ENCODE measurements around the gene ARHGAP5. TPM values are rescaled to one million over a fixed set of nuclear protein-coding genes. Genes with fewer than 3 reads are reported as not detected.

ARHGAP5 gene
- total RNA-seq, 1 experiment from 2014 or later = 63.0 TPM

GRCh38 chr14:32073537-32074189 is 3.4 kb upstream of the ARHGAP5 start:
- no peaks in the 10 kb centered on the region for H3K27me3 ChIP-seq (ENCODE audit: control insufficient read depth, insufficient read depth, low read length)
- no peak for TF ChIP-seq TCF7L2 (IDR thresholded peaks at IDR 0.05; ENCODE audit: low read depth, low read length)
- TF ChIP-seq, protein P1, sequence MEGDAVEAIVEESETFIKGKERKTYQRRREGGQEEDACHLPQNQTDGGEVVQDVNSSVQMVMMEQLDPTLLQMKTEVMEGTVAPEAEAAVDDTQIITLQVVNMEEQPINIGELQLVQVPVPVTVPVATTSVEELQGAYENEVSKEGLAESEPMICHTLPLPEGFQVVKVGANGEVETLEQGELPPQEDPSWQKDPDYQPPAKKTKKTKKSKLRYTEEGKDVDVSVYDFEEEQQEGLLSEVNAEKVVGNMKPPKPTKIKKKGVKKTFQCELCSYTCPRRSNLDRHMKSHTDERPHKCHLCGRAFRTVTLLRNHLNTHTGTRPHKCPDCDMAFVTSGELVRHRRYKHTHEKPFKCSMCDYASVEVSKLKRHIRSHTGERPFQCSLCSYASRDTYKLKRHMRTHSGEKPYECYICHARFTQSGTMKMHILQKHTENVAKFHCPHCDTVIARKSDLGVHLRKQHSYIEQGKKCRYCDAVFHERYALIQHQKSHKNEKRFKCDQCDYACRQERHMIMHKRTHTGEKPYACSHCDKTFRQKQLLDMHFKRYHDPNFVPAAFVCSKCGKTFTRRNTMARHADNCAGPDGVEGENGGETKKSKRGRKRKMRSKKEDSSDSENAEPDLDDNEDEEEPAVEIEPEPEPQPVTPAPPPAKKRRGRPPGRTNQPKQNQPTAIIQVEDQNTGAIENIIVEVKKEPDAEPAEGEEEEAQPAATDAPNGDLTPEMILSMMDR (IDR thresholded peaks at IDR 0.05) = peak; percentile 63; the same call in 1 of the 2 replicates
- DNase-seq (ENCODE audit: low read depth, low spot score) (peak; percentile 64), ATAC-seq (no peak)
- POLR2A ChIA-PET = interaction anchor here (0.6 kb wide), 1 partner anchor 1417 kb away, joined by 4 read pairs; no protein-coding TSS in a partner anchor
- no peaks in the 10 kb centered on the region; the same call in 1 of the 2 replicates for H3K36me3 ChIP-seq (ENCODE audit: control insufficient read depth, insufficient read depth, low read length)
- CTCF ChIA-PET = interaction anchor here (1.0 kb wide), 1 partner anchor 181 kb away, joined by 4 read pairs; no protein-coding TSS in a partner anchor
- no peak overlapping the region for H3K4me3 ChIP-seq (ENCODE audit: low read depth in 2 of 2, low read length in 2 of 2)
- peaks cover 4% of the 10 kb centered on the region; the same call in 1 of the 2 replicates for H3K4me1 ChIP-seq (ENCODE audit: control insufficient read depth, insufficient read depth, low read length)
- BruUV-seq (replicated peaks) = no TSS peak
- intact Hi-C loops (cut with micrococcal nuclease; ENCODE audit: unreplicated experiment) = loop anchor here (1.0 to 10.0 kb wide), 3 partner anchors 131 to 179 kb away; partner anchors contain the start of genes RNU6-7 and RNU6-8
- H3K9me3 ChIP-seq (ENCODE audit: control insufficient read depth, insufficient read depth, low read depth, low read length) = no peaks in the 10 kb centered on the region
- no peak overlapping the region for H3K27ac ChIP-seq (ENCODE audit: low read length)
- in situ Hi-C loops (cut with HindIII; ENCODE audit: low pct_unique_long_range_greater_than_20kb, low sequenced_read_pairs) = no loop called here

GRCh38 chr14:32074887-32075572 is 2.1 kb upstream of the ARHGAP5 start:
- in situ Hi-C loops (cut with HindIII; ENCODE audit: low pct_unique_long_range_greater_than_20kb, low sequenced_read_pairs) = no loop called here
- CTCF ChIA-PET = interaction anchor here (1.0 kb wide), 1 partner anchor 180 kb away, joined by 3 read pairs; no protein-coding TSS in a partner anchor
- DNase-seq (ENCODE audit: low read depth, low spot score) (no peak), ATAC-seq (no peak)
- TF ChIP-seq, protein P1 (IDR thresholded peaks at IDR 0.05) = no peak
- TF ChIP-seq TCF7L2 (IDR thresholded peaks at IDR 0.05; ENCODE audit: low read depth, low read length) (no peak), SIN3A (IDR thresholded peaks at IDR 0.05; ENCODE audit: borderline replicate concordance, insufficient read depth, low read depth, low read length) (no peak), REST (IDR thresholded peaks at IDR 0.05; ENCODE audit: insufficient read depth in 1 of 2, low read depth in 2 of 2, low read length in 1 of 2) (no peak), POLR2AphosphoS5 (IDR thresholded peaks at IDR 0.05; ENCODE audit: low read depth, low read length) (no peak)
- Histone ChIP-seq H3K27me3 (ENCODE audit: control insufficient read depth, insufficient read depth, low read length) (no peaks in the 10 kb centered on the region), H3K9me3 (ENCODE audit: control insufficient read depth, insufficient read depth, low read depth, low read length) (no peaks in the 10 kb centered on the region), H3K4me1 (ENCODE audit: control insufficient read depth, insufficient read depth, low read length) (peaks cover 6% of the 10 kb centered on the region; the same call in 1 of the 2 replicates), H3K4me3 (ENCODE audit: low read depth in 2 of 2, low read length in 2 of 2) (peak overlapping the region; percentile 79 to 91), H3K27ac (ENCODE audit: low read length) (peak overlapping the region; percentile 97), H3K36me3 (ENCODE audit: control insufficient read depth, insufficient read depth, low read length) (no peaks in the 10 kb centered on the region; the same call in 1 of the 2 replicates)
- BruUV-seq (replicated peaks) = no TSS peak
- intact Hi-C loops (cut with micrococcal nuclease; ENCODE audit: unreplicated experiment) = loop anchor here (10.0 kb wide), 2 partner anchors 130 to 140 kb away; partner anchors contain the start of genes RNU6-7 and RNU6-8
- POLR2A ChIA-PET = no interaction called here

Measured in Panc1 (cell line).